HG02759 (cell line): ENCODE results near the gene FAS.

Source experiments
- ATAC-seq: cut with Tn5 transposase; IDR thresholded peaks from one replicate; pipeline ENCODE4 v1.9.1; 2021; ENCODE audit warnings: mild to moderate bottlenecking, moderate library complexity; ENCODE audit not compliant: unreplicated experiment

The FAS gene

GRCh38 chr10:88990384-88991160 is at the start of gene FAS:
Gene FAS (plus strand): TSS chr10:88990798. CDS start chr10:88990877, 79 bp downstream.
- ATAC-seq, result peak; percentile 76

DNA sequence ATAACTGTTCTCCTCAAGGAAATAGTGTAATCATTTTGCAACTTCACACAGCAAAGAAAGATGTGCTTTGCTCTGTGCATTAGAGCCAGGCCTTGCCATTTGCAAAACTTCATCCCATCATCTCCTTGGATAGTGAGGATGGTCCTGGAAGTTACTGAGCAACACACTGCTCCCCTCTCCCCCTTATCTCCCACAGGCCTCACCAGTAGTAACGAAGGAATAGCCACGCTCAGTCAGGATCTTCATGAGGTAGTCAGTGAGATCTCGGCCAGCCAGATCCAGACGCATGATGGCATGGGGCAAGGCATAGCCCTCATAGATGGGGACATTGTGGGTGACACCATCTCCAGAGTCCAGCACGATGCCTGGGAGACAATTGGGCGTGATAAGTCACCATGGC is 49.6 kb upstream of the FAS start:
- ATAC-seq, result no peak

- no peak for ATAC-seq
Observed at GRCh38 chr10:88943778-88944177, 46.8 kb upstream of the FAS start.

GRCh38 chr10:88944813-88945212 is 45.8 kb upstream of the FAS start:
- ATAC-seq, result peak; percentile 49

- ATAC-seq, result no peak
Observed at GRCh38 chr10:88946200-88946599, 44.4 kb upstream of the FAS start.

DNA sequence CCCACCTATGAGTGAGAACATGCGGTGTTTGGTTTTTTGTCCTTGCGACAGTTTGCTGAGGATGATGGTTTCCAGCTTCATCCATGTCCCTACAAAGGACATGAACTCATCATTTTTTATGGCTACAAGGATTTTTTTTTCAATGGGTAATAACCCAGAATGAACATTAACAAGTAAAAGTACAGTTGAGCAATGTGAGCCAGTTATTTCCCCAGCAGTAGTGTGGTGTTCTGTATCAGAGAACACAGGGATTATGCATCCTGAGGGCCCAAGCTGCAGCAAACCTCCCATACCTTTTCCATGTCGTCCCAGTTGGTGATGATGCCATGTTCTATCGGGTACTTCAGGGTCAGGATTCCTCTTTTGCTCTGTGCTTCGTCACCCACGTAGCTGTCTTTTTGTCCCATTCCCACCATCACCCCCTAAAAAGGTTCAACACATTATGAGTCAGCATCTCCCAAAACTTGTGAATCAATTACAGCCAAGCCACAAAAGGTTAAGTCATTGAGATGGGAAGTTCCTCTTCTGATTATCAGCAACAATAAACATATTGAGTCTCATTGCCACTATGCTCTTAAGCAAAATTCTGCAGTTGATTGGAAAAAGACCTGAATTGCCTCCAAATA is 43.5 kb upstream of the FAS start:
- no peak for ATAC-seq

GRCh38 chr10:88949051-88949450 is 41.5 kb upstream of the FAS start:
- ATAC-seq, result no peak

- ATAC-seq, result no peak
Observed at GRCh38 chr10:88949912-88950837, 40.4 kb upstream of the FAS start.

GRCh38 chr10:88952647-88953111 is 37.9 kb upstream of the FAS start, which contains the start of gene ACTA2:
Gene ACTA2 (minus strand): TSS chr10:88952773. CDS start chr10:88948930, 3,843 bp downstream.
- no peak for ATAC-seq

GRCh38 chr10:88953662-88954061 is 36.9 kb upstream of the FAS start:
- ATAC-seq, result no peak

DNA sequence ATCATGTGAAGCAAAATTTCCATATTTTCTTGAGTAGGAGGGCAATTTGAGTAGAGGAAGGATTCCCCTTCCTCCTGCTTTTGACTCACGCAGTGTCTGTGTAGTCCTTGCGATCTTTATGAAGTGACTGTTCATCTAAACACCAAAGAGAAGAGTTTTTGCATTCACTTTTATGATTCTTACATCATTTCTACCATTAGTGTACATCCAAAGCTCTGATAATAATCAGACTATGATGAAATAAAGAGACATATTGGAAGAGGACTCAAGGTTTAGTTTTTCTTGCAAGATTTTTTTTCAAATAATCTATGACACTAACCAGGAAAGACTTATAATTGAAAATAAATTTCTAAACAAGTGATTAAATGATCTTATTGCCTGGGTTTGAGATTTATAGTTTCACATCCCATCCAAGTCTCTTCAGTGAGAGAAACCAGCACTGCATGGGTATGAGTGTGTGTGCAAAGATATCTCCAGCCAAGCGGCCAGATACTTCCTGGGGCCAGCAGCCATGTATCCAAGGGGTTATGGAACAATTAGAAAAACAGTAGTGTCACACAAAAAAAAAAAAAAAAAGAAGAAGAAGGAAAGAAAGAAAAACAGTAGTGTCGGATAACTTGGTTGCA is 36.0 kb upstream of the FAS start:
- no peak for ATAC-seq

- ATAC-seq, result no peak
Observed at GRCh38 chr10:88957381-88957780, 33.2 kb upstream of the FAS start.

DNA sequence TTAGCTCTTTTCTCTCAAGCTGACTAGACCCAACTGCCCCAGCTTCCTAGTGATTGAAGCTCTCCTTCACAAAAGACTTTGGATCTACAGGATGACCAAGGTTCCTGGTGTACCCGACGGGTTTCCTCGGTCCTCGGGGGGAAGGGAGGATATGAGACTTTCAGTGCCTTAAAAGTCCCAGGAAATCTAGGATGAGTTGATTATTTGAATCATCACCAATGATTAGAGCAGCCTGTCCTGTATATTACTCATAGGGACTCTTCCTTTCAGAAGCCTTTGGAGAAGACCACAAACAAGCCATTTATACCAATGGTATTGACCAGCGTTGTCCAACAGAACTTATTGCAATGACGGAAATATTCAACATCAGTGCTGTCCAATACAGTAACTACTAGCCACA is 31.9 kb upstream of the FAS start:
- no peak for ATAC-seq

GRCh38 chr10:88960802-88961201 is 29.8 kb upstream of the FAS start:
- no peak for ATAC-seq

GRCh38 chr10:88961266-88961665 is 29.3 kb upstream of the FAS start:
- ATAC-seq, result no peak

DNA sequence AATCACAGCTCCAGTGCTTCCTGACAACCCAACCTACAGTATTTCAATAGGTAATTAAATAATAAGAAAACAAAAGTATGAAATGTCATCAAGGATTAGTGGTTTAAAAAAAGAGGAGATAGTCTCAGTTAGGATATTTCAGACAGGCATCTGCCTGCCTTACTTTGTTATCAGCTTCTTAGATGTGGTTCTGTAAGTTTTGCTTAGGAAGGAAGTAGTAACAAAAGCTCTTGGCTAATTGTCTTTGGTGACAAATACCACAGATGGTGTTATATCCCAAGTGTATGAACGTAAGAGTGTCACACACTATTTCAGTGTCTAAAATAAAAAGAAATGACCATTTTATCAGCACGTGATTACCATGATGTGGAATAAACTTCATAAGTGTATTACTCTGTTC is 28.3 kb upstream of the FAS start:
- no peak for ATAC-seq

DNA sequence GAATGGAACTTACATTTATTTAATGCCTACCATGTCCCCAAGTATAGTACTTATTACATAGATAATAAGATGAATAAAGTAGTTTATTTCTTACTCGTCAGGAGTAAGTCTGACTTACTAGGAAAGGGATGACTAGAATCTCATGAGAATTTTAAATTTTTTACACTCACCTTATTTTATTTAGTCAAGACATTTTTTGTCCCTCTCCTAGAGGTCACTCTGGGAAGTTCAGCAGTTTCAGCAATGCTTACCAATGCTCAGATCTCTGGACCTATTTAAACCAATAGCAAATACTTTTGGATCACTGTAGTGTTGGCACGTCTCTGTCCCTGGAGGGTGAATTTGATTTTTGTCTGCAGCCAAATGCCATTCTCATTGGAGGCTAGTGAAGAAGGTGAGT is 27.3 kb upstream of the FAS start:
- ATAC-seq, result no peak

DNA sequence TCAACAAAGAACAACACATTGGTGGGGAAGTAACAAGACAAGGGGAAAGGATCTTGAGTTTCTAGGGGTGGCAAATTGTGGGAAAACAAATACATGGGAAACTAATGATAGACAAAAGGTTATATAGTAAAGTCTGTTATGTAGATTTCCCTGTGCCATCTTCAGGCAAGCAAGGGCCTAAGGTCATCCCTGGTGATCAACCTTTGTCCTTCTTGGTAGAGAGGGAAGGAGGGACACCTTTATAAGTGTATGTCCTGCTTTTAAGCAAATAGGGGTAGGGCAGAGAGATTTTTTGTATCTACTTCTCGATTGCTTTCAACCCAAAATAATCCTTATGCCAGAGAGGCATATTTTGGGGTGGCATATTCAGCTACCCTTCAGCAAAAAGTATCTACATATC is 26.2 kb upstream of the FAS start:
- ATAC-seq, result no peak

DNA sequence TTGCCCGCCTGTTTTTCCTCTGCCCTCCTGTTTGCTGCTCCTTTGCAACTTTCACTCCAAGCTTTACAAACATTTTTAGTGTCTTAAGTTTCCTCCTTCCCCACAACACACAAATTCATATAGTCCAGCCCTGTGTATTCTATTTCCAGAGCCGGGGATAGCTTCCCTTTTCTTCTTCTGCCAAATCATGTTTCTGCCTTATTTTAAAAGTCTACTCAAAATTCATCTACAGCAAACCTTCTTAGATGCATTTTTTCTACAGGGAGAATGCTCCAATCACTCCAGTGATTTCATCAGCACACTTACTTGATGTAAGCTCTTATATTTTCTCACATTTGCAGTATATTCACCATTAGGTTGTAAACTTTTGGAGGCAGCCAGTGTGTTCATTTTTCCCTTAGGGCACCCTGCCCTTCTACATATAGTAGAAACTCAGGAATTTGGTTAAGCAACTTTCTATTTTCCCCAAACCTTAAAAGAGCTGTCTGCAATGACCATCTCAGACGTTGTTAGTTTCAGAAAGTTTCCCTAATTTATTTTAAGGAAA is 25.7 kb upstream of the FAS start:
- ATAC-seq, result no peak

- no peak for ATAC-seq
Observed at GRCh38 chr10:88966797-88967196, 23.8 kb upstream of the FAS start.

- ATAC-seq, result no peak
Observed at GRCh38 chr10:88968391-88968790, 22.2 kb upstream of the FAS start.
